ENCODE data around the gene ADGRA1. TPM values are rescaled to one million over a fixed set of nuclear protein-coding genes. Genes with fewer than 3 reads are reported as not detected.
"Not testable (repeated sequence)": the region's sequence is repeated elsewhere in the genome, so short reads cannot be mapped to it uniquely, and the experiment has no call there.

ADGRA1 gene
- total and polyA plus RNA-seq, 10 of the 15 experiments (the other 5 are each of a cell fraction or from before 2014, with no cell fraction given): not detected

- no peak for DNase-seq (ENCODE audit: low read depth, low spot score)
Measured at GRCh38 chr10:133150656-133151055, 62.9 kb downstream of the ADGRA1 start.

GRCh38 chr10:133151071-133151470, 63.3 kb downstream of the ADGRA1 start:
- H2AFZ ChIP-seq (ENCODE audit: control insufficient read depth, low read depth, low read length); BruUV-seq (replicated peaks); POLR2A ChIA-PET; SMC1A ChIA-PET (ENCODE audit: uncharacterized antibody, unreplicated experiment); in situ Hi-C loops (cut with MboI); intact Hi-C loops (cut with micrococcal nuclease; ENCODE audit: unreplicated experiment); H3K9me3 ChIP-seq (replicated peaks; ENCODE audit: control insufficient read depth, insufficient read depth, low read length); DNase-seq (ENCODE audit: low read depth, low spot score); H3K4me1 ChIP-seq (ENCODE audit: control insufficient read depth, insufficient read depth, low read length); H3K27me3 ChIP-seq (replicated peaks in 1 of 2; ENCODE audit: control insufficient read depth in 2 of 2, insufficient read depth in 2 of 2, low read length in 1 of 2); FAIRE-seq; H3K9ac ChIP-seq (ENCODE audit: control insufficient read depth, insufficient read depth, low read length); H3K4me3 ChIP-seq; ATAC-seq; H3K36me3 ChIP-seq (ENCODE audit: control insufficient read depth in 2 of 2, insufficient read depth in 2 of 2, low read length in 1 of 2); RAD21 ChIA-PET (ENCODE audit: unreplicated experiment); H3K27ac ChIP-seq (ENCODE audit: control insufficient read depth, insufficient read depth); H3K79me2 ChIP-seq (ENCODE audit: control insufficient read depth, insufficient read depth, low read length); H4K20me1 ChIP-seq (ENCODE audit: control insufficient read depth, insufficient read depth); H3K4me2 ChIP-seq (ENCODE audit: control insufficient read depth, insufficient read depth): not testable (repeated sequence)
- CTCF ChIA-PET: interaction anchor here (0.6 kb wide), 1 partner anchor 8 kb away, joined by 3 read pairs; no protein-coding TSS in a partner anchor
- 77% methylated on average over 3 of the region's 3 CpGs for WGBS (ENCODE audit: insufficient coverage, insufficient replicate concordance, low lambda C conversion rate, missing lambda C conversion rate)

More at GRCh38 chr10:133150656-133151055, 62.9 kb downstream of the ADGRA1 start:
- Histone ChIP-seq H3K4me3 (no peak overlapping the region), H3K9me3 (replicated peaks; ENCODE audit: control insufficient read depth, insufficient read depth, low read length) (no peaks in the 10 kb centered on the region), H3K4me2 (ENCODE audit: control insufficient read depth, insufficient read depth) (no peak overlapping the region), H3K36me3 (ENCODE audit: control insufficient read depth in 2 of 2, insufficient read depth in 2 of 2, low read length in 1 of 2) (no peaks in the 10 kb centered on the region), H4K20me1 (ENCODE audit: control insufficient read depth, insufficient read depth) (no peaks in the 10 kb centered on the region), H3K27me3 (replicated peaks in 1 of 2; ENCODE audit: control insufficient read depth in 2 of 2, insufficient read depth in 2 of 2, low read length in 1 of 2) (no peaks in the 10 kb centered on the region), H3K27ac (ENCODE audit: control insufficient read depth, insufficient read depth) (no peak overlapping the region), H2AFZ (ENCODE audit: control insufficient read depth, low read depth, low read length) (no peak overlapping the region), H3K9ac (ENCODE audit: control insufficient read depth, insufficient read depth, low read length) (no peak overlapping the region), H3K79me2 (ENCODE audit: control insufficient read depth, insufficient read depth, low read length) (no peaks in the 10 kb centered on the region), H3K4me1 (ENCODE audit: control insufficient read depth, insufficient read depth, low read length) (no peaks in the 10 kb centered on the region)
- CTCF ChIA-PET: no interaction called here
- WGBS (ENCODE audit: insufficient coverage, insufficient replicate concordance, low lambda C conversion rate, missing lambda C conversion rate): 38% methylated on average over 12 of the region's 12 CpGs
- FAIRE-seq: no peak
- no peak for TF ChIP-seq ATF7 (IDR thresholded peaks at IDR 0.05; ENCODE audit: low read depth)
- no peak for TF ChIP-seq BACH1 (IDR thresholded peaks at IDR 0.05; ENCODE audit: borderline replicate concordance)
- POLR2A ChIA-PET: no interaction called here
- no TSS peak for BruUV-seq (replicated peaks)
- in situ Hi-C loops (cut with MboI): no loop called here
- RAD21 ChIA-PET (ENCODE audit: unreplicated experiment): interaction anchor here (0.5 kb wide), 1 partner anchor 16 kb away, joined by 3 read pairs; no protein-coding TSS in a partner anchor
- intact Hi-C loops (cut with micrococcal nuclease; ENCODE audit: unreplicated experiment): no loop called here
- SMC1A ChIA-PET (ENCODE audit: uncharacterized antibody, unreplicated experiment): no interaction called here
- ATAC-seq: no peak
